PC-9 (cell line): ENCODE results near the gene FEM1C. TPM values are rescaled to one million over a fixed set of nuclear protein-coding genes. Genes with fewer than 3 reads are reported as not detected.

Experiments used
- BruUV-seq: library from RNA; stranded (reverse); fragments of 400-500 nt; replicated peaks from 2 replicates; lab custom pipeline; 2021; lab: Mats Ljungman, UMichigan
- CTCF ChIA-PET: fragments of 300-600 bp; sonication (Branson Sonifier 250); formaldehyde crosslinking; loops from one replicate; lab custom pipeline; 2022; ENCODE audit warnings: antibody characterized with exemption; lab: Charles Lee
- POLR2A ChIA-PET: fragments of 300-600 bp; sonication (Branson Sonifier 250); formaldehyde crosslinking; loops from one replicate; lab custom pipeline; 2022; ENCODE audit warnings: antibody characterized with exemption; ENCODE audit not compliant: unreplicated experiment; lab: Charles Lee
- DNase-seq, 2 experiments: peaks; one replicate each; pipeline versions ENCODE4 v3.0.0 to v3.0.0-alpha.2; 2015 to 2022; ENCODE audit warnings: mixed read lengths in 1 of 2
- H2AFZ ChIP-seq: fragments of 200-600 bp; sonication (generic); 2 replicates; pipeline ENCODE4 v1.8.1; 2017; ENCODE audit warnings: antibody characterized with exemption
- H3F3A ChIP-seq: fragments of 200-600 bp; sonication (generic); 2 replicates; pipeline ENCODE4 v1.8.1; 2017; ENCODE audit warnings: antibody characterized with exemption, mild to moderate bottlenecking, low read depth; ENCODE audit not compliant: insufficient read depth
- H3K27ac ChIP-seq: fragments of 200-600 bp; sonication (generic); 2 replicates; pipeline ENCODE4 v1.6.1; 2016; ENCODE audit warnings: mixed run types
- H3K27me3 ChIP-seq: fragments of 200-600 bp; sonication (generic); 2 replicates; pipeline ENCODE4 v1.6.1; 2016; ENCODE audit warnings: low read depth, mixed run types; ENCODE audit not compliant: insufficient read depth
- H3K36me3 ChIP-seq: fragments of 200-600 bp; sonication (generic); 2 replicates; pipeline ENCODE4 v1.6.1; 2016; ENCODE audit warnings: low read depth, mixed run types
- H3K4me1 ChIP-seq: fragments of 200-600 bp; sonication (generic); replicated peaks from 2 replicates; pipeline ENCODE4 v1.6.1; 2016; ENCODE audit warnings: mixed run types; ENCODE audit not compliant: insufficient read depth
- H3K4me2 ChIP-seq: fragments of 200-600 bp; sonication (generic); 2 replicates; pipeline ENCODE4 v1.6.1; 2017; ENCODE audit warnings: mixed run types
- H3K4me3 ChIP-seq: fragments of 200-600 bp; sonication (generic); 2 replicates; pipeline ENCODE4 v1.6.1; 2016; ENCODE audit warnings: mixed run types
- H3K79me2 ChIP-seq: fragments of 200-600 bp; sonication (generic); 2 replicates; pipeline ENCODE4 v1.6.1; 2017; ENCODE audit warnings: low read depth, mixed run types
- H3K9me2 ChIP-seq: fragments of 200-600 bp; sonication (generic); 2 replicates; pipeline ENCODE4 v1.8.1; 2017; ENCODE audit warnings: mild to moderate bottlenecking; ENCODE audit not compliant: insufficient read depth
- H3K9me3 ChIP-seq: fragments of 200-600 bp; sonication (generic); 2 replicates; pipeline ENCODE4 v1.8.1; 2016; ENCODE audit warnings: low read depth; ENCODE audit not compliant: insufficient read depth
- H4K20me1 ChIP-seq: fragments of 200-600 bp; sonication (generic); 2 replicates; pipeline ENCODE4 v1.8.1; 2017; ENCODE audit not compliant: insufficient read depth
- CTCF ChIP-seq: fragments of 200-600 bp; sonication (generic); conservative IDR thresholded peaks from 2 replicates; pipeline ENCODE4 v1.6.1; 2017; ENCODE audit warnings: mixed run types, antibody characterized with exemption, mild to moderate bottlenecking, moderate library complexity
- EZH2 ChIP-seq: fragments of 200-600 bp; sonication (generic); IDR thresholded peaks from 2 replicates; pipeline ENCODE4 v1.8.0; 2017; ENCODE audit warnings: antibody characterized with exemption, low read depth
- intact Hi-C: fragments of 100-400 bp; cut with micrococcal nuclease; formaldehyde crosslinking; loops from one replicate; pipeline ENCODE4 v1.10.0; 2022; ENCODE audit not compliant: unreplicated experiment
- total RNA-seq: library from RNA; stranded (reverse); gene quantifications from 2 replicates; pipeline ENCODE4 v1.2.3, GENCODE V29; 2021

Gene FEM1C
- total RNA-seq, 1 experiment from 2014 or later = 15.9 TPM

GRCh38 chr5:115490596-115490995 is 54.0 kb downstream of the FEM1C start:
- Histone ChIP-seq H3K9me3 (no peaks in the 10 kb centered on the region), H3K4me2 (no peak overlapping the region), H3K9me2 (no peaks in the 10 kb centered on the region), H3K27ac (no peak overlapping the region), H2AFZ (no peak overlapping the region), H3K27me3 (no peaks in the 10 kb centered on the region), H3K4me1 (no peaks in the 10 kb centered on the region), H4K20me1 (no peaks in the 10 kb centered on the region), H3K36me3 (no peaks in the 10 kb centered on the region), H3K79me2 (no peaks in the 10 kb centered on the region), H3F3A (peaks cover 3% of the 10 kb centered on the region; the same call in 1 of the 2 replicates), H3K4me3 (no peak overlapping the region)
- BruUV-seq = no TSS peak
- TF ChIP-seq EZH2 = no peak
- TF ChIP-seq CTCF = no peak
- ChIA-PET CTCF (no interaction called here), POLR2A (no interaction called here)
- intact Hi-C loops = no loop called here
- no peak for DNase-seq

- Histone ChIP-seq H3K79me2 (no peaks in the 10 kb centered on the region), H3K4me1 (no peaks in the 10 kb centered on the region), H3K27me3 (no peaks in the 10 kb centered on the region), H2AFZ (no peak overlapping the region), H3F3A (peaks cover 3% of the 10 kb centered on the region; the same call in 1 of the 2 replicates), H4K20me1 (no peaks in the 10 kb centered on the region), H3K36me3 (no peaks in the 10 kb centered on the region), H3K4me3 (no peak overlapping the region), H3K9me2 (no peaks in the 10 kb centered on the region), H3K27ac (no peak overlapping the region), H3K4me2 (no peak overlapping the region), H3K9me3 (no peaks in the 10 kb centered on the region)
- TF ChIP-seq EZH2 (no peak), CTCF (no peak)
- BruUV-seq = no TSS peak
- POLR2A ChIA-PET = no interaction called here
- CTCF ChIA-PET = no interaction called here
- no peak for DNase-seq
- intact Hi-C loops = no loop called here
These were observed 54.8 kb downstream of the FEM1C start for GRCh38 chr5:115489733-115490132.

- DNase-seq = no peak
These were observed 56.8 kb downstream of the FEM1C start for GRCh38 chr5:115487756-115488155.

More at GRCh38 chr5:115487756-115488155, 56.8 kb downstream of the FEM1C start:
- ChIA-PET CTCF (no interaction called here), POLR2A (no interaction called here)
- no peaks in the 10 kb centered on the region for H3K27me3 ChIP-seq
- H3K9me2 ChIP-seq = no peaks in the 10 kb centered on the region
- no peaks in the 10 kb centered on the region for H3K36me3 ChIP-seq
- intact Hi-C loops = no loop called here
- TF ChIP-seq EZH2 = no peak
- no peak for TF ChIP-seq CTCF
- H3K4me3 ChIP-seq = no peak overlapping the region
- no peaks in the 10 kb centered on the region for H3K9me3 ChIP-seq
- no peak overlapping the region for H3K4me2 ChIP-seq
- H3F3A ChIP-seq = peaks cover 3% of the 10 kb centered on the region; the same call in 1 of the 2 replicates
- no TSS peak for BruUV-seq
- no peak overlapping the region for H3K27ac ChIP-seq
- no peaks in the 10 kb centered on the region for H4K20me1 ChIP-seq
- no peaks in the 10 kb centered on the region for H3K4me1 ChIP-seq
- no peaks in the 10 kb centered on the region for H3K79me2 ChIP-seq
- H2AFZ ChIP-seq = no peak overlapping the region
